NAMALWA (cell line): Measurements from ENCODE around the gene EDN3.
"Not testable (repeated sequence)": the region's sequence is repeated elsewhere in the genome, so short reads cannot be mapped to it uniquely, and the experiment has no call there.

Experiments
- DNase-seq: peaks from one replicate; pipeline ENCODE4 v3.0.0-alpha.2; 2015; ENCODE audit warnings: low spot score

The EDN3 gene

GRCh38 chr20:59336540-59336939 is 36.1 kb downstream of the EDN3 start:
- no peak for DNase-seq

DNA sequence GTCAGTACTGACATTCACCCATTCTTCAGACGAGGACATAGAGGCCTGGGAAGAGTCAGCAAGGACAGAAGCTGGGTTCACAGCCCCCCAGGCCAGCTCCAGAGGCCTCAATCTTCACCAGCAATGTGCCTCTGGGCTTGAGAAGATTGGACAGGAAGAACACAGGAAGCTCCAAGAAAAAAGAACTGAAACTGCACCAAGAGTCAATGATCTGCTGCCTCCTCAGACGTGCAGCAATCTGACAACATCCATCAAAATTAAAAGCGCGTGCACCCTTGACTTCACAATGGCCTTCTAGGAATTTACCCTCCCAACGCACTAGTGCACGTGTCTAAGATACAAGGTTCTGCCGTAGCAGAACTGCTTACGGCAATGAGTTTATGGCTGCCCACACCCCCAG is 38.0 kb downstream of the EDN3 start:
- DNase-seq, result not testable (repeated sequence)

DNA sequence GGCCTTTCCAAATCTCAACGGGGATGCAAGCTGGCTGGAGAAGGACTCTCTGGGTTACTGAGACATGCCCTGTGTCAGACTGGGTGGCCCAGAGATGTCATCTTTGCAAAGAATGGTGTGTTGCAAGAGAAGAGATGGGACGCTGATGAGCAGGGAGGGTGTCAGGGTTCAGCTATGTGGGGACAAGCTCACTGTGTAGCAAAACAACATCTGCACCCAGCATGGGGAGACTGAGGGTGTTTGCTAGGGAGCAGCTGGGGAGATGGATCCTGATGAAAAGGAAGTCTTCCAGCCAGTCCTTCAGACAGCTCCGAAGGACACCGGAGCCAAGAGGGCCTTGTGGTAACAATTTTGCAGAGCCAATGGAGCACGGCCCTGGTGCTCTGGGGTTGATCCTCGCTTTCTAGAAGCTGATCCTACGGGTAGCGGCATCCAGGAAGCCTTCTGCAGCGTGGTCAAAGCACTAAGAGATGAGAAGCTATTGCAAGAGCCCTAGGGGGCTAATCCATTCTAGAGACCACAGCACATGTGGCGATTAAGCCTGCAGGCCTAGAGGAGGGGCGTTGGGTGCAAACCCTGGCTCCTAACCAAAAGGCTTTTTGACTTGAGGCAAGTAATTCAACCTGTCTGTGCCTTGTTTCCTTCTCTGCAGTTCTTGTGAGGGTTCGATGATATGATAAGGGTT is 39.9 kb downstream of the EDN3 start:
- no peak for DNase-seq

DNA sequence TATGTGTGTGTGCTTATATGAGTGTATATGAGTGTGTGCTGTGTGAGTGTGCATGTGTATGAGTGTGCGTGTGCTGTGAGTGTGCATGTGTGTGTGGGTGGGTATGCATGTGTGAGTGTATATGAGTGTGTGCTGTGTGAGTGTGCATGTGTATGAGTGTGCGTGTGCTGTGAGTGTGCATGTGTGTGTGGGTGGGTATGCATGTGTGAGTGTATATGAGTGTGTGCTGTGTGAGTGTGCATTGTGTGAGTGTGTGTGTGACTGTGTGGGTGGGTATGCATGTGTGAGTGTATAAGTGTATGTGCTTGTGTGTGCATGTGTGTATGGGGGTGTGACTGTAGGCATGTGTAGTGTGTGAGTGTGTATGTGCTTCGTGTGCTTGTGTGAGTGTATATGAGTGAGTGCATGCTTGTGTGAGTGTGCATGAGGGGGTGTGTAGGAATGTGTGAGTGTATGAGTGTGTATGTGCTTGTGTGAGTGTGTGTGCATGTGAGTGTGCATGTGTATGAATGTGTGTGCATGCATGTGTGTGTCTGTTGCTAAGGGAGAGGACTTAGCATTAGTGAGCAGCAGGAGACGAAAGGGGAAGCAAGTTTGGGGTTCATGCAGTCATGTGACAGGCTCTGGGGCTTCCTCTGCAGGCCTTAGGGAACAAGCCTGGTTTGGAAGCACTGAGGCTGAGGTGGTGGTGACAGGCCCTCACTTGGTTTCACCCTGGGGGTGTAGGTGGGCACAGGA is 41.0 kb downstream of the EDN3 start:
- not testable (repeated sequence) for DNase-seq

DNA sequence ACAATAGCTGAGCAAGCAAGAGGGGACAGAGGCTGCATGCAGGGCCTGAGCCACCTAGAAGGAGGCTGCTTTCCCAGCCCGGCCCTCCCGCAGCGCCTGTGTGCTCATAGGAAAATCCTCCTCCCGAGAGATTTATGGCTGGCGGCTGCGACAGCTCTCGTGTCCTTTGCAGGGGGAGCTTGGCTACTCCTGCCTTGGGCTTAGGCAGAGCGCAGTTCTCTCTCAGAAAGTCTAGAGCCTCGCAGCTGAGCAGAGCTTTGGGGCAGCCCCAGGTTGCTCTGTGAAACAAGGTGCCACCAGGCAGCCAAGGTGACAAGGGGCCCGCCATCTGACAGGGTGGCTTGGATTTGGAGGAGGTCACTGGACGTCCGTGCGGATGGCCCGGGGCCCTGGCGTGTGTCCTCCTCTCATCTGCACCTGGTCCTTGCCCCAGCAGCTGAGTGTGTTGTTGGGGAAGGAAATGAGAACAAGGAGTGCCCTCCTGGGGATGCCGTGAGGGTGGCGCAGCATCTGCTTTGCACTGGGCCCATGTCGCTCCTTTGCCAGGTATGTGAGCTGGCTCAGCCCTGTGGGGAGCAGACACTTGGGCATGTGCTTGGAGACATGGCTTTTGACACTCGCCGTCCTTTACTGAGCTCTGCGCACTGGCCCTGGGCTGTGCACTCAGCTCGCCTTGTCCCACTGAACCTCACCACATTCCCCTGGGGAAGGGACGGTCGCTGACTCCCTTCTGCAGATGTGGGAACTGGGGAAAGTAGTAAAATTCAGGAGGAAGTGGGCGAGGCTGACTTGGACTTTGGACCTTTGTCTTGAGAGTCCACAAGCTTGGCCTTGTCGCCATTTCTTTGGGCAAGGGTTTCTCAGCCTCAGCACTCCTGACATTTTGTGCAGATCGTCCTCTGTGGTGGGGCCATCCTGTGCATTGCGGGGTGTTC is 41.9 kb downstream of the EDN3 start:
- DNase-seq, result no peak

DNA sequence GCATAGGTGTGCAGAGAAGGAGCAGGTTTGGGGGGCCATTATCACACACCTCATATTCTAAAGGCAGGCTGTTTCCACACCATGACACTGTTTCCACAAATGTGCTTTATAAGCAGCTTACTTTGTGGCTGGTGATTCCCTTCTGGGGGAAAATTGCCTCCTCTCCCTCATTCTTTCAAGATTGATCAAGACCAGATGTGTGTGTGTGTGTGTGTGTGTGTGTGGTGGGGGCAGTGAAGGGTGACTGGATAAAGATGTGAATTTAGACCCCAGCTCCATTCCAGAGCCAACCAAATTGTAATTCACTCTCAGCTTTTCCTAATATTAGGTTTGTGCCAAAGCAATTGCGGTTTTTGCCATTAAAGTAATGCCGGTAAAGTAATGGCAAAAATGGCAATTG is 45.6 kb downstream of the EDN3 start:
- DNase-seq, result no peak

- no peak for DNase-seq
These were observed 48.9 kb downstream of the EDN3 start for GRCh38 chr20:59349277-59349676.

- DNase-seq, result no peak
These were observed 50.1 kb downstream of the EDN3 start for GRCh38 chr20:59350330-59351156.

DNA sequence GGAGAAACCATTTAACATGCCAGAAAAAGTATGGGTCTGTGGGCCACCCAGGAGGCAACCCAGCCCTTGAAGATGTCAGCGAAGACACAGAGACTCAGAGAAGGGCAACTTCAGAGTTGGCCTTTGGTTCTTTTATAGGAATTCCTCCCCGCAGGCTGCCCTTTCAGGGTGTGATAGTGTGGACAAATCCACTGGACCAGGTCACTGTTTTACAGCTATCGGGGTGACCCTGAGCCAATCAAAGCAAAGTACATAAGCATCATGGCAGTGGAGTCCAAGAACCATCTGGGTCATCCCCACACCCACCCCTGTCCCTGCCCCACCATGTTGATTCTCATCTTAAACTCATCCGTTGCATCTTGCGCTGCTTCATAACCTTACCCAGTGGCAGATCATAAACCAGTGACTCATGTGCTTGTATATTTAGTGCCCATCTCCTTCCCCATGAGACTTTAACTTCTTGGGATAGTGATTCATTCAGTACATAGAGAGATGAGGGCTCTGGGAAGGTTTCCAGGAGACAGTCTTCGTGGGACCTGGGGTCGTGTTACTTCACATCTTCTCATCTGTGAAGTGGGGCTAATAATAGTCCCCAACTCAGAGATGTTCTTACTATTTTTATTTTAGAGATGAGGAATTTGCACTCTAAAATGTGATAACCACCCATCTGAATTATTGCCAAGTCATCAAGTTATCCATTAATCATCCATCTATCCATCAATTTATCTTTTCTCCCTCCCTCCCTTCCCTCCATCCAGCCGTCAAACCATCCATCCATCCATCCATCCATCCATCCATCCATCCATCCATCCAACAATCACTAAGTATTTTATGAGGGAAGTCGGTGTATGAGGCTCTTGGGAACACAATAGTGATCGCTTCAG is 51.0 kb downstream of the EDN3 start:
- no peak for DNase-seq

DNA sequence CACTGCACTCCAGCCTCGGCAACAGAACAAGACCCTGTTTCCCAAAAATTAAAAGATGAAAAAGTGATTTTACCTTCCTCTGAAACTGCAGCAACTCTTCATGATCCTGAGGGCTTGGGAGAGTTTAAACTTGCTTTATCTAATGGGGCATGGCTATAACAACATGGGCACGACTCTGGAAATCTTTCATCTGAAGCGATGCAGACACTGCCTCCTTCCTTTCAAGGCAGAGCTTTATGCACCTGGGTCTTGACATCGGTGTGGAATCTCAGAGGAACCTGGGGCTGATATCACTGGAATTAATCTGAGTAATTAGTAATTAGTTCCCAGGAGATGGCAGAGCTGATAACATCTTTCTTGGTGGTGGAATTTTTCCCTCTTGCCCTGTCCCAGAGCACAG is 52.1 kb downstream of the EDN3 start:
- no peak for DNase-seq

- no peak for DNase-seq
These were observed 52.6 kb downstream of the EDN3 start for GRCh38 chr20:59352990-59353389.

DNA sequence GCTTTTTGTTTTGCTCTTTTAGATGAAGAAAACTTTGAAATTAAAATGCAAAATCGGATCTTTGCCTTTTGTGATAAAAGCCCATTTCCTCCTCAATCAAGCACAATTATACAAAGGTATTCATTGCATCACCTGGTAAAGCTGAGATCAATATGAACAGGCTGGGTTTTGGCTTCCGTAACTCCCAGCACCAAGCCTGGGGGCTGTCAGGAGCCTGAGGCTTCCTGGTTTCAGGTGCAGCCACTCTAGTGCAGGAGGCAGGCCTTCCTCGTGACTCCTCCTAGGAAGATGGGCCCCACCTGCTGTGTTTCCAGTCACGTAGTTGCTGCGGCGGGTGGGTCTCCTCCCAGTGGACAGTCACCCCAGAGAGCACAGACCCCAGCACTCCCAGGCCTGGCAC is 54.0 kb downstream of the EDN3 start:
- DNase-seq, result no peak

DNA sequence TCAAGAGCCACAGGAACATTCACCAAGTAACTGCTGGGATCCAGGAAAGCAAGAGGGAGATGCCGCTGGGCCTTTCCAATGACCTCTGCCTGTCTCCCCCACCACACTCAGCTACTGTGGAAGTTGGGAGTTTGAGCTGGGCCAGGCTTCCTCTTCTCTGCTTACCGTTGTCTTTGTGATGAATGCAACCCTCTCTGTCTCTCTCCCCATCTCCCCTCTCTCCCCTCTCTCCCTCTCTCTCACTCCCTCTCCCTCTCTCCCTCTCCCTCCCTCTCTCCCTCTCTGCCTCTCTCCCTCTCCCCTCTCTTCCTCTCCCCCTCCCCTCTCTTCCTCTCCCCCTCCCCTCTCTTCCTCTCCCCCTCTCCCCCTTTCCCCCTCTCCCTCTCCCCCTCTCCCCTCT is 54.8 kb downstream of the EDN3 start:
- DNase-seq, result no peak

DNA sequence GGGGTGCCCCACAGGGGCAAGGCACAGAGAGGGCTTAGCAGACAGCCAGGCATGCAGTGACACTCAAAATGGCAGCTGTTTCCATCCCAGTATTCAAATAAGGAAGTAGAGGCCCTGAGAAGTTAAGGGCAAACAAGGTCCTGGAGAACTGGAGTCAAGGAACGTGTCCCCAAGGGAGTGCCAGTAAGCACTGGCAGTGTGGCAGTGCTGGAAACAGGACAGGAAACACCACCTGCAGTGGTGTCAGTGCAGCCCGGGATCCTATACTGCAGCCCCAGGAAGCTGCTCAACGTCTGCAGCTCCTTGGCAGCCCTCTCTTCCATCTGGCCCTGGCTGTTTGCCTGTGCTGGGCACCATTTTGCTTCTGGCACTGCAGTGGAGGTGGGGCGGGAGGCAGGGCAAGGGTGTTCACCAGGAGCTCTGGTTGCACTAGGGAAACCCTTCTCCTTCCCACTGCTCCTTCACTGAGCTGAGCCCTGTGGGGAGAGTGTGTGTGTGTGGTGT is 56.3 kb downstream of the EDN3 start:
- no peak for DNase-seq

GRCh38 chr20:59358793-59359192 is 58.4 kb downstream of the EDN3 start:
- not testable (repeated sequence) for DNase-seq

GRCh38 chr20:59359906-59360725 is 59.7 kb downstream of the EDN3 start:
- DNase-seq, result no peak

- DNase-seq, result no peak
These were observed 60.5 kb downstream of the EDN3 start for GRCh38 chr20:59360934-59361333.

DNA sequence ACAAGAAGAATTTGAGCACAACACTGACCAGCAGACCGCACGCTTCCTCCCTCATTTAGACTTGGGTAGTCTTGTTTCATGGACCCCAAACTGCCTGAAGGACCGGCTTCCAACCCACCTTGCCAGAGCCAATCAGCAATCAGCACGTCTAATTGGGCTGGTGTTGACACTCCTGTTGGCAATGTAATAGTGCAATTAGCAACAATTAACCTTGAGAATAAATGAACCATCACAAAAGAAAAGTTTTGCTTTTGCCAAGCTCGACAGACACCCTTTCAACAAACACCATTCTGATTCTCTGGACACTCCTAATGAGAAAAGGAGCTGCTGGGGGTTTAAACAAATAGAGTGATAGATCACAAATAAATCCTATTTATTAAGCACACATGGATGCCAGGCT is 61.0 kb downstream of the EDN3 start:
- DNase-seq, result no peak

GRCh38 chr20:59363101-59363500 is 62.7 kb downstream of the EDN3 start:
- DNase-seq, result no peak

GRCh38 chr20:59364611-59365010 is 64.2 kb downstream of the EDN3 start:
- DNase-seq, result no peak
